AG04450 (cell line): ENCODE results near the gene GPLD1. TPM values are rescaled to one million over a fixed set of nuclear protein-coding genes. Genes with fewer than 3 reads are reported as not detected.
"Not testable (repeated sequence)": the region's sequence is repeated elsewhere in the genome, so short reads cannot be mapped to it uniquely, and the experiment has no call there.

Source experiments
- CTCF ChIA-PET: fragments of 300-600, 350-600 bp; formaldehyde crosslinking; extraction: SDS; loops from one replicate; lab custom pipeline; 2022; ENCODE audit warnings: antibody characterized with exemption, inconsistent platforms; lab: Charles Lee
- POLR2A ChIA-PET: fragments of 350-600 bp; formaldehyde crosslinking; extraction: SDS; loops from one replicate; lab custom pipeline; 2021; ENCODE audit warnings: antibody characterized with exemption, inconsistent platforms; lab: Yijun Ruan, JAX
- DNase-seq: peaks from one replicate; pipeline ENCODE4 v3.0.0-alpha.2; 2011; ENCODE audit warnings: low read depth, low spot score
- H3K27ac ChIP-seq: one replicate; pipeline ENCODE4 v1.5.1; 2012; ENCODE audit warnings: low read depth, low read length, control low read depth
- H3K27me3 ChIP-seq: one replicate; pipeline ENCODE4 v1.6.0; 2012; ENCODE audit warnings: low read length; ENCODE audit not compliant: control insufficient read depth, insufficient read depth
- H3K4me3 ChIP-seq: 2 replicates; pipeline ENCODE4 v1.5.1; 2011; ENCODE audit warnings: mild to moderate bottlenecking, low read depth, low read length, control low read depth
- H3K9me3 ChIP-seq: 2 replicates; pipeline ENCODE4 v1.5.1; 2012; ENCODE audit warnings: low read length; ENCODE audit not compliant: control insufficient read depth, insufficient read depth
- polyA plus RNA-seq: library from polyadenylated mRNA; depleted of rRNA; stranded (reverse); fragments of >200 nt; gene quantifications from 2 replicates; pipeline ENCODE4 v1.2.3, GENCODE V29; 2011
- TF ChIP-seq, protein P1 (sequence below): IDR thresholded peaks from 2 replicates; pipeline ENCODE4 v1.5.1; 2011; ENCODE audit warnings: low read depth, low read length, control low read depth, inconsistent platforms

Gene GPLD1
- polyA plus RNA-seq, 1 experiment: 0.04 TPM

DNA sequence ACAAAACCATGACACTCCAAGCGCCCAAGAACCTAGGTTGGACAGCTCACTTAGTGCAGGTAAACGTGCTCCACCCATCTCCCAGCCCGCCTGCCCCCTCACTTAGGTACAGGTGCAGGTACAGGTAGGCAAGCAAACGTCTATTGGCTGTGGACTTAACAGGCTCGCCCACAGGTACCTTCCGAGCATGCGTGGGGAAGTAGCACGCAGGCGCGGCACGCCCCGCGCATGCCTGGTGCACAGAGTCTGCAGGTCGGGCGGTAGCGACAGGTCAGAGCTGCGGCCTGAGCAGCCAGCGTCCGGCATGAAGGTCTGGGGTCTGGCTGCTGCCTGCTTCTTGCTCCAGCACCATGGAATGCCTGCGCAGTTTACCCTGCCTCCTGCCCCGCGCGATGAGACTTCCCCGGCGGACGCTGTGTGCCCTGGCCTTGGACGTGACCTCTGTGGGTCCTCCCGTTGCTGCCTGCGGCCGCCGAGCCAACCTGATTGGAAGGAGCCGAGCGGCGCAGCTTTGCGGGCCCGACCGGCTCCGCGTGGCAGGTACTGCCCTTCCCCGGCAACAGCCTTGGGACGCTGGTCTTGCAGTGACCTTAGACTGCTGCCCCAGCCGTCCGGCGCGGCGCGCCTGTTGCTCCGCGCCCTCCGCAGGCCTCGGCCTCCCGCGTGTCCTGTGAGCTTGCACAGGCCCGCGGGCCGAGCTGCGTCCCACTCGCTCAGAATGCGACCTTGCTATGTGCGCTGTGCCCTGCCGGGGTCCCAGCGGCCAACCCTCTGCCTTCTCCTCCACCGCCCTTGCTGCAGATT, 86.5 kb downstream of the GPLD1 start, which contains the start of gene MRS2:
Gene MRS2, plus strand, starts transcription at position 240 of the 804 bp plus-strand sequence. Its CDS starts 111 bp downstream, at position 351.
- H3K27me3 ChIP-seq: no peaks in the 10 kb centered on the region
- H3K4me3 ChIP-seq: peak within 1 kb of the TSS; percentile 97
- ChIA-PET CTCF (interaction anchor here (0.6 to 1.7 kb wide), 4 partner anchors 14 to 122 kb away, joined by 4 to 8 read pairs (median 4); no protein-coding TSS in a partner anchor), POLR2A (interaction anchor here (0.7 kb wide), 1 partner anchor 182 kb away, joined by 3 read pairs; no protein-coding TSS in a partner anchor)
- TF ChIP-seq, protein P1, sequence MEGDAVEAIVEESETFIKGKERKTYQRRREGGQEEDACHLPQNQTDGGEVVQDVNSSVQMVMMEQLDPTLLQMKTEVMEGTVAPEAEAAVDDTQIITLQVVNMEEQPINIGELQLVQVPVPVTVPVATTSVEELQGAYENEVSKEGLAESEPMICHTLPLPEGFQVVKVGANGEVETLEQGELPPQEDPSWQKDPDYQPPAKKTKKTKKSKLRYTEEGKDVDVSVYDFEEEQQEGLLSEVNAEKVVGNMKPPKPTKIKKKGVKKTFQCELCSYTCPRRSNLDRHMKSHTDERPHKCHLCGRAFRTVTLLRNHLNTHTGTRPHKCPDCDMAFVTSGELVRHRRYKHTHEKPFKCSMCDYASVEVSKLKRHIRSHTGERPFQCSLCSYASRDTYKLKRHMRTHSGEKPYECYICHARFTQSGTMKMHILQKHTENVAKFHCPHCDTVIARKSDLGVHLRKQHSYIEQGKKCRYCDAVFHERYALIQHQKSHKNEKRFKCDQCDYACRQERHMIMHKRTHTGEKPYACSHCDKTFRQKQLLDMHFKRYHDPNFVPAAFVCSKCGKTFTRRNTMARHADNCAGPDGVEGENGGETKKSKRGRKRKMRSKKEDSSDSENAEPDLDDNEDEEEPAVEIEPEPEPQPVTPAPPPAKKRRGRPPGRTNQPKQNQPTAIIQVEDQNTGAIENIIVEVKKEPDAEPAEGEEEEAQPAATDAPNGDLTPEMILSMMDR: no peak
- H3K9me3 ChIP-seq: no peaks in the 10 kb centered on the region; the same call in 1 of the 2 replicates
- peak; percentile 18 for DNase-seq
- peak within 1 kb of the TSS; percentile 39 for H3K27ac ChIP-seq

DNA sequence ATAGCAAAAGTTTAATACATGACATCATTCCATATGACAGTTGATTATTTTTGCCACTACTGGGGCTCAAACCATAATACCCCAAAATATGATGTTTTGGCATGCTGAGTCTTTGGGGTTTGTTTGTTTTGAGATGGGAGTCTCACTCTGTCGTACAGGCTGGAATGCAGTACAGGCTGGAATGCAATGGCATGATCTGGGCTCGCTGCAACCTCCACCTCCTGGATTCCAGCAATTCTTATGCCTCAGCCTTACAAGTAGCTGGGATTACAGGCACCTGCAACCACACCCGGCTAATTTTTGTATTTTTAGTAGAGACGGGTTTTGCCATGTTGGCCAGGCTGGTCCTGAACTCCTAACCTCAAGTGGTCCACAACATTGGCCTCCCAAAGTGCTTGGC, 87.9 kb downstream of the GPLD1 start:
- TF ChIP-seq, protein P1: no peak
- POLR2A ChIA-PET: no interaction called here

DNA sequence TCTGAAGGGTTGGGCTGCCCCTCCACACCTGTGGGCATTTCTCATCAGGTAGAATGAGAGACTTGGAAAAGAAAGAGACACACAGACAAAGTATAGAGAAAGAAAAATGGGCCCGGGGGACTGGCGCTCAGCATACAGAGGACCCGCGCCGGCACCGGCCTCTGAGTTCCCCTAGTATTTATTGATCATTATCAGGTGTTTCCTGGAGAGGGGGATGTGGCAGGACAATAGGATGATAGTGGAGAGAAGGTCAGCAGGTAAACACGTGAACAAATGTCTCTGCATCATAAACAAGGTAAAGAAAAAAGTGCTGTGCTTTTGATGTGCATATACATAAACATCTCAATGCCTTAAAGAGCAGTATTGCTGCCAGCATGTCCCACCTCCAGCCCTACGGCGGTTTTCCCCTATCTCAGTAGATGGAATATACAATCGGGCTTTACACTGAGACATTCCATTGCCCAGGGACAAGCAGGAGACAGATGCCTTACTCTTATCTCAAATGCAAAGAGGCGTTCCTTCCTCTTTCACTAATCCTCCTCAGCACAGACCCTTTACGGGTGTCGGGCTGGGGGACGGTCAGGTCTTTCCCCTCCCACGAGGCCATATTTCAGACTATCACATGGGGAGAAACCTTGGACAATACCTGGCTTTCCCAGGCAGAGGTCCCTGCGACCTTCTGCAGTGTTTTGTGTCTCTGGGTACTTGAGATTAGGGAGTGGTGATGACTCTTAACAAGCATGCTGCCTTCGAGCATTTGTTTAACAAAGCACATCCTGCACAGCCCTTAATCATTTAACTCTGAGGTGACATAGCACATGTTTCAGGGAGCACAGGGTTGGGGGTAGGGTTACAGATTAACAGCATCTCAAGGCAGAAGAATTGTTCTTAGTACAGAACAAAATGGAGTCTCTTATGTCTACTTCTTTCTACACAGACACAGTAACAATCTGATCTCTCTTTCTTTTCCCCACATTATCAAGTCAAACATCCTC, 89.0 kb downstream of the GPLD1 start:
- not testable (repeated sequence) for DNase-seq

More for the DNA sequence above, 87.9 kb downstream of the GPLD1 start:
- CTCF ChIA-PET: interaction anchor here (1.7 kb wide), 1 partner anchor 13 kb away, joined by 8 read pairs; no protein-coding TSS in a partner anchor
- no peak for DNase-seq
- Histone ChIP-seq H3K9me3 (no peaks in the 10 kb centered on the region; the same call in 1 of the 2 replicates), H3K4me3 (no peak overlapping the region), H3K27me3 (no peaks in the 10 kb centered on the region), H3K27ac (no peak overlapping the region)

GRCh38 chr6:24397631-24398030, 91.7 kb downstream of the GPLD1 start:
- ChIA-PET POLR2A (no interaction called here), CTCF (interaction anchor here (1.5 kb wide), 1 partner anchor 9 kb away, joined by 4 read pairs; no protein-coding TSS in a partner anchor)
- Histone ChIP-seq H3K4me3 (no peak overlapping the region), H3K27ac (no peak overlapping the region), H3K9me3 (no peaks in the 10 kb centered on the region), H3K27me3 (no peaks in the 10 kb centered on the region)
- DNase-seq: no peak
- TF ChIP-seq, protein P1: no peak

More for the DNA sequence above, 89.0 kb downstream of the GPLD1 start:
- H3K27me3 ChIP-seq, POLR2A ChIA-PET, H3K27ac ChIP-seq, H3K9me3 ChIP-seq, H3K4me3 ChIP-seq: not testable (repeated sequence)
- CTCF ChIA-PET: interaction anchor here (0.7 kb wide), 1 partner anchor 12 kb away, joined by 5 read pairs; no protein-coding TSS in a partner anchor

DNA sequence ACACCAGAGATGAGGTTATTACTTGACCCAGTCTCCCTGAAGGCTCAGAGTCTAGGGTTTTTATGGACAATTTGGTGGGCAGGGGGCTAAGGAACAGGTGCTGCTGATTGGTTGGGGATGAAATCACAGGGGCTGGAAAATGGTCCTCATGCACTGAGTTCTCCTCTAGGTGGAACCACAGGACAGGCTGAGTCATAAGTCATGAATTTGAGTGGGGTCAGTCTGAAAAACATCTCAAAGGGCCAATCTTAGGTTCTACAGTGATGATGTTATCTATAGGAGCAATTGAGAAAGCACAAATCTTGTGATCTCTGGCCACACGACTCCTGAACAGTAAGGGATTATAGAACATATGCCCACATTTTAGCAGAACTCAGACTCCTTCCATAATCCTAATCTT, 92.6 kb downstream of the GPLD1 start:
- no peaks in the 10 kb centered on the region for H3K9me3 ChIP-seq
- no peak overlapping the region for H3K27ac ChIP-seq
- TF ChIP-seq, protein P1: no peak
- DNase-seq: no peak
- ChIA-PET POLR2A (no interaction called here), CTCF (no interaction called here)
- H3K27me3 ChIP-seq: peaks cover 5% of the 10 kb centered on the region
- H3K4me3 ChIP-seq: no peak overlapping the region
